Endometrial microvascular endothelial cells (primary cell): Measurements from ENCODE around the gene ZNRF3. TPM values are rescaled to one million over a fixed set of nuclear protein-coding genes. Genes with fewer than 3 reads are reported as not detected.

Source experiments
- in situ Hi-C: cut with HindIII; loops from 2 replicates; pipeline ENCODE4 v1.10.0; 2017; ENCODE audit warnings: low sequenced_read_pairs, low pct_unique_long_range_greater_than_20kb; ENCODE audit errors: inconsistent ontology term
- total RNA-seq: library from RNA; depleted of rRNA; stranded (reverse); fragments of >200 nt; gene quantifications from one replicate; pipeline ENCODE4 v1.2.3, GENCODE V29; 2015; ENCODE audit errors: inconsistent ontology term

The ZNRF3 gene
- total RNA-seq, 1 donor from 2014 or later: 8.2 TPM

DNA sequence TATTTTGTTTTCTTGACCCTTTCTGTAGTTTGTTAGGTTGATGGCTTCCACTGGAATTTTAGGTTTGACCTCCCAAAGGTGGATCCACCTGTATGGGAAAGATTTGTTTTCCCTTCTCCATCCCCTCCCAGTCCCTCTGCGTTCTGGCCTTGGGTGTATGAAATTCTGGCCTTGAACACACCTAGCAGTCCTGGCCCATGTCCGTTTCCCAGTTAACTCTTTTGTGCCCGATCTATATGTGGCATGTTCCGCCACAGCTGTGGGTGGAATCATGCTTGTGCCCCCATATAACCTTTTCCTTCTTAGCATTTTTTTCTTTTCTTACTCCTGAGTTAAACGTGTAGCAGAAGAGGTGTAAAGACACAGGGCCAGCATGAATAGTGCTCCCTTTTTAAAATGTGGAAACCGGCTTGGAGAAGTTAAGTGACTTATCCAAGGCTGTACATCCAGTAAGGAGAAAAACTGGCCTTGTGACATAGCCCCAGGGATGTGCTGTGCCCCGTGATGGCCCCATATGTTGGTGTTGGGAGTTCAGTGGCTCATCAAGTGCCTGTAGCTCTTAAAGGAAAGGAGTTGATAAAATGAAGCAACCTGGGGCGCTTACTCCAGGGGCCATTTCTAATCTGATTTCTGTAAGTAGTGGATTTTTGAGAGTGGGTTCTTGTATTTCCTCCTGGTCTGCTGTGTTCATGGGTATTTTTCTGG lies 39.3 kb downstream of the ZNRF3 start:
- in situ Hi-C loops: no loop called here

DNA sequence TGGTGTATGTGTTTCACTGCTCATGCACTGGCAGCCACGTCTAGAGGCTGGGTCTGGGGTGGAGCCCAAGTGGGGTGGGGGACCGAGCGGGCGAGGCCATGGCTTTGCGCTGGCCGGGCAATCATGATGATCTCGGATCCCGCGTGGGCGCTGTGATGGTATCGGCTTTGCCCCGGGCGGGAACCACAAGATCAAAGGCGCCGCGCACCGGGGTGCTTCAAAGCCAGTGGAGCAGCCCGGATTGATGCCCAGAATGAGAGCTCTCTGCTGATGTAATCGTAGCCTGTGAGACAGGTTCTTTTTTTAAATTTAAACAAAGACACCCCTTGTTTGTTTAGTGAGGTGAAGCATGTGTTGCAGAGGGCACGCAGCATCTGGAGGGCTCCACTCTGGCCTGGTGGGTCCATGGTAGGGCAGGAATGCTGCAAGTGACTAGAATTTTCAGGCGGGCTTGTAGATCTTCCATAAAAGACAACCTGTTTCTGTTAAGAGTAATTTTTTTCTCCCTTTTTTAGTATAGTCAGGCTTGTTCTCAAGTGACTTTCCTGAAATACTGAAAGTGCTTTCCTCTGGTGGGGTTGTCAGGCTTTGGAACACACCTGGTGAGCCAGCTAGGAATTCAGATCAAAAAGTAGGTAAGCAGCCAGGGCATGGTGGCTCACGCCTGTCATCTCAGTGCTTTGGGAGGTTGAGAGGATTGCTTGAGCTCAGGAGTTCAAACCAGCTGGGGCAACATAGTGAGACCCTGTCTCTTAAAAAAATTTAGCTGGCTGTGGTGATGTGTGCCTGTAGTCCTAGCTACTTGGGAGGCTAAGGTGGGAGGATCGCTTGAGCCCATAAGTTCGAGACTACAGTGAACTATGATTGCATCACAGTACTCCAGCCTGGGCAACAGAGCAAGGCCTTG lies 40.7 kb downstream of the ZNRF3 start:
- in situ Hi-C loops: no loop called here

DNA sequence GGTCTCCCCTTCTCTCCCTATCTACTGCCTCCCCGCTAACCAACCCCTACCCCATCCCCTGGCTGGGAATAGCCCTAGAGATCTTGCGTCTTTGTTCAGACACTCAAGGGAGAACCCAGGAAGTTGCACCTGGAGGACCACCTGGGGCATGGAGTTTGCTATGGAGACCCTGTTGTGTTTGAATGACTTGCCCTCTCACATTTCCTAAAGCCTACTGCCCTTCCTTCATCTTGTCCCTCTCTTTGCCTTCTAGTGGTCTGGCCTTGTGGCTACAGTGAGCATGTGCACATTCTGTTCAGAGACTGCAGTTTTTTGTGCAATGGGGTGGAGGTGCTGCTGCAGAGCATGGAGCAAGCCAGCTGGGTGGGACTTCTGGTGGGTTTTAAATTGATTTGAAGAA lies 42.5 kb downstream of the ZNRF3 start:
- in situ Hi-C loops: no loop called here

DNA sequence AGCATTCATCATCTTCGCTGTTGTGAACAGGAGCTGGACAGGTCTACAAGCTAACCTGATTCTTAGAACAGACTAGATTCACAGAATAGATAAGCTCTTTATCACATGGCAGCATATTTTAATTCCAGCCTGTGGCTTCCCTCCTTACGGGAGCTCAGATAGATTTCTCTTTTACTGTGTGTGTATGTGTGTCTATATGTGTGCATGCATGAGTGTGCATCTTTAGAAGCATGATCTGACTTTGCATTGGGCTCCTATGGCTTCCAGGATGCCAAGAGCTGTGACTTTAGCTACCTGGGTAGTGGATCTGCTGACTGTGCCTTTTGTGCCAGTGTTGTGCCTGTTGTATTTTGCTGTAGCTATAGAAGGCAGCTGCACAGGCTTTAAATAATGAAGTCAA lies 44.3 kb downstream of the ZNRF3 start:
- in situ Hi-C loops: no loop called here

GRCh38 chr22:28929197-28929596 lies 45.8 kb downstream of the ZNRF3 start:
- in situ Hi-C loops: no loop called here

DNA sequence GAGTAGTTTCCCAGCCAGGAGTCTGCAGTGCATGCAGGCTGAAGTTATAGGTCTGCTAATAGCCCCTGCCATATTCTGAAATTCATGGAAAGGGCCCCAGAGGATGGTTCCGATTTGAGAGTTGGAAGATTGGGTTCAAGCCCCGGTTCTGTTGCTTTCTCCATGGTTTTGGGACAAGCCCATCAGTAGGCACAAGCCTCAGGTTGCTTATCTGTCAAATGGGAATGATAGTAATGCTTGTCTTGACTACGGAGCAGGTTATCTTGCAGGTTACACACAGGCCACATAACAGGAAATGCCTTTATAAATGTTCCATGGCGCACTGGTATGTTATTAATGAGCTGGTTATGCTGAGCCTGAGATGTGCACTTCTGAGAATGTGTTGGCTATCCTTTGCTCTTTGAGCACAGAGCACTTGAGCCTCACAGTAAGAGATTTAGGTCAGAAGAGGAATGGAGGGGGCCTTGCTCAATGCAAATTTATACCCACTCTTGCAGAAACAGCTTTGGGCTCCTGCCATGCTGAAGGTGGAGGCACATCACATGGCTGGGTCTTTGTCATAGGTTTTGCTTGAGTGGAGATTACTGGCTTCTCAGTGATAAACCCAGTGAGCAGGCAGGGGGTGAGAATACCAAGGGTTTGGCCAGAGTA lies 47.1 kb downstream of the ZNRF3 start:
- in situ Hi-C loops: no loop called here

GRCh38 chr22:28931844-28932567 lies 48.6 kb downstream of the ZNRF3 start:
- in situ Hi-C loops: no loop called here

- in situ Hi-C loops: no loop called here
These were observed 49.9 kb downstream of the ZNRF3 start for GRCh38 chr22:28933321-28933720.

- in situ Hi-C loops: no loop called here
These were observed 50.7 kb downstream of the ZNRF3 start for GRCh38 chr22:28934026-28934425.

DNA sequence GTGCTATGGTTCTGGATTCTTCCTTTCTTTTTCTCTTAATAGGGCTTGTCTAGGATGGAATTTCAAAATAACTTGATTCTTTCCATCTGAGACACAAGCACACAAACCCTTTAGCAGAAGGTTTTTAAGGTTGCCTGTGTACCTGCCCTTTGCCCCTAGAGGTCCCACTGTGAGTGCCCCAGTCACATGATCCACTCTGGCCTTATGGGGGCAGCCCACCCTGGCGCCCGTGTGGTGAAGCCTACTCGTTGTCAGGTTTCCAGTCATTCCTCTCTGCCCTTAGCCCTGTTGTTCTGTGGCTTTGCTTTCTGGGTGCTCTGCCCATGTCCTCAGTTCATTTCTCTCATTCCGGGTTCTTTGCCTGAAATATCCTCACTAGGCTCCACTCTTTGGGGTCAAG lies 51.8 kb downstream of the ZNRF3 start:
- in situ Hi-C loops: no loop called here

GRCh38 chr22:28935713-28936112 lies 52.3 kb downstream of the ZNRF3 start:
- in situ Hi-C loops: no loop called here

DNA sequence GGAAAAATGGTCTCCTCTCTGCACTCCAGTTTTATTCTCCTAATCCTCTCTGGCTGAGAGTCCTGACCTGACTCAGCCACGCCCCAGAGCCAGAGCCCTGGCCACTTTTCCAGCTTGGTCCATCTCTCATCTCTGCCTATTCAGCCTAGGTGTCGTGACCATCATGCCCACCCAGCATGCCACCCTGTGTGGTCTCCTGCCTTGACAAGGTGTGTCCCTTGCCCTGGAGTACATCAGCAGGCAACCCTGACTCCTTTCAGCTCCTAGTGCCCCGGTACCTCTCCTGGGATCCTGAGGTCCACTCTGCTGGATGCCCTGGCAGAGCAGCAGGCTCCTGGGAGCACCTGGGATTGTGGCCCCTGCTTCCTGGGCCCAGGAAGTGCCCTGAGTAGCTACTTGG lies 52.8 kb downstream of the ZNRF3 start:
- in situ Hi-C loops: no loop called here

DNA sequence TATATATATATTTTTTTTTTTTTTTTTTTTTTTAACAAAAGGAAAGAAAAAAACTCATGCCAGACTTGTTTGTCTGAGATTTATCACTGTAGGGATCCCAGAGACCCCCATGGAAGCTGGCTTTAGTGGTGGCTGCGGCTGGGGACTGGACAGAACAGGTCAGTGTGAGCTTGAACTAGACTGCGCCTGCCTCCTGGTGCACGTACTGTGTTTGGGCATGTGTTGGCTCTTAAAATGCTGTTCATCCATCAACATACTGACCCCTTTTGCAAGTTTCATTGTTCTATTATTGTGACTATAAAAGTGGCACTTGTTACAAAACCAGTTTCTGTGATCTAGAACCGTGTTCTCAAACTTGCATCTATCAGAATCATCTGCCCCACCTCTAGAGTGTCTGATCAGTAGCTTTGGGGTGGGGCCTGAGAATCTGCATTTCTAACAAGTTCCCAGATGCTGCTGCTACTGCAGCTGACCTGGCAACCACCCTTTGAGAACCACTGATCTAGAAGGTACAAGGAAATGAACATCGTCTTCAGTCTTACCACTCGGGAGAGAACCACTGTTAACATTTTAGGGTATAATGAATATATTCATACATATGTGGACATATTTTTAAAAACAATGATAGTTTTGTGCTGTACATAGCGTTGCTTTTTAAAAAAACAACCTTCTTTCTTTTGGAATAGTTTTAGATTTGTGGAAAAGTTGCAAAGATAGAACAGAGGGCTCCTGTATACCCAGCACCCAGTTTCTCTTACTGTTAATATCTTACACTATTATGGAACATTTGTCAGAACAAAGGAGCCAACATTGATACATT lies 54.0 kb downstream of the ZNRF3 start:
- in situ Hi-C loops: no loop called here

DNA sequence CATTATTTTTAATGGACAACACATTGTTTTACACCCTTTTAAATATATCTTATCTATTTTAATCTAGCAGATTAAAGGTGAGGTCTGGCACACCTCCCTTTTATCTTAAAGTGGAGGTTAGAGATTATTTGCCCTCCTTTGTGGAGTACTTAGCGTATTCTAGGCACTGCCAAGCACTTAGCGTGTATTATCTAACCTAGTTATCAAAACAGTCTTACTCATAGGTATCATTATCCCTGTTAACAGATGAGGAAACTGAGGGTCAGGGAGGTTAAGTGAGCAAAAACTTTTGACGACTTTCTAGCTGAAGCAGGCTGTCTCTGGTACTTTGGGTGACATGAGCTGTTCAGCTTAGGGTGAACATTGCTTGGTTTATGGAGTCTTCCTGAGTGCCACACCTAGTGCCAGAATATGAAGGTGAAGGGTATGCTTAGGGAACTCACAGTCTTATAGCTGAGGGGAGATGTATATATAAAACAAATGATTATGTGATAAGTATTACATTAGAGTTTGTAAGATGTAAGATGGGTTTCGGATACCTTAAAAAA lies 55.0 kb downstream of the ZNRF3 start:
- in situ Hi-C loops: no loop called here

DNA sequence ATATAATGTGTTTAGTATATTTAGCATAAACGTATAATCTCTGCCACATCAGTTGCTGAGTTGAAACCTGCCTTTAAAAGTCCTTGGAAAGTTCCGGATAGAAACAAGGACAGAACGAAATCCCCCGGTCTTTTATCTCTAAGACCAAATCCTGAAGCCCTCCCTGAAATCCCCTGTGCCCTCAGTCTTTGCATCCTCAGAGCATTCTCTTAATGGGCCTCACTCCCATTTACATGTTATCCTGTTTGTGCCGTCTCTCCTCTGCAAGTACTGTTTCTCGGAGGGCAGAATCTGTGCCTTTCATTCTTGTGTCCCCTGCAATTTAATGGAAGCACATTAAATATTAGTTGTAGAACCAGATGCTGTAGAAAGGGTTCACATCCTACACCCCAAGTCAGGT lies 56.0 kb downstream of the ZNRF3 start:
- in situ Hi-C loops: no loop called here

GRCh38 chr22:28939932-28940331 lies 56.6 kb downstream of the ZNRF3 start:
- in situ Hi-C loops: no loop called here

DNA sequence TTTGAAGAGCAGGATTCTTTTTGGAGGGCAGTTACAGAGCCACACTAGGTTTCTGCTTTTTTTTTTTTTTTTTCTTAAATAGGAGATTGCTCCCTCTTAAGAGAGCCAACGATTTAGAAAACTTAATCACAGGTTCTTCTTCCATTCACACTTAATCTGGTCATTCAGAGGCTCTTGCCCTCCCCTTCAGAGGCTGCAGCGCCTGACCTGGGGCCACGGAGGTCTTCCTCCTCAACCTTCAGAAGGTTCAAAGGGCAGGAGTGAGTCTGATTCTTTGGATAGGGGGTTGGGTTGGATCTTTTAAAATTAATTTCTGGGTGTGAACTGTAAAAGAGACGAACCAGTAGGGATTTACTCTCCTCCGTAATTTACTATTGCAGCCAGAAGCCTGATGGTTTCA lies 57.1 kb downstream of the ZNRF3 start:
- in situ Hi-C loops: no loop called here

DNA sequence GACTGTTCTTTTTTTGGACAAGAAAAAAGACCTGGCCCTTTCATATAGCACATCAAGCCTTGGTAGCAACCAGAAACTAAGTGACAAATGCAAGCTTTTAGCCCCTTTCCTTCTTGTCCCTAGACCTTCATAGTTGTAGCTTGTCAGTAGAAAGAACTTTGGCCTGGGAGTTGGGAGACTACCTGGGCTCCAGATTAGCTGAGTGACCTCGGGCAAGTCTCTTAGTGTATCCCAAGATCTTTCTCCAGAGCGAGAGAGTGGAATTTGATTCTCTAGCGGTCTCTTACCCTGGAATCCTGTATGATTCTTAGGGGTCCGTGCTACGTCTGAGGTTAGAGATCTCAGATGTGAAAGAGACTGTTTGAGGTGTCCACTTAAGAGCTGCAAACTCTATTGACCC lies 59.0 kb downstream of the ZNRF3 start:
- in situ Hi-C loops: no loop called here
